Gastroesophageal sphincter (tissue), 4 donors: ENCODE data around the gene SLC2A2. TPM values are rescaled to one million over a fixed set of nuclear protein-coding genes. Genes with fewer than 3 reads are reported as not detected.

Experiments used
- ATAC-seq: fragments of 150-250 bp; one replicate; pipeline ENCODE4 v1.9.1; 2016; ENCODE audit warnings: mild to moderate bottlenecking, moderate library complexity
- H3K27ac ChIP-seq, 4 donors: fragments of 200-600 bp; sonication (generic) in 3 of 4; 1 replicate in 3 of 4; 2 replicates in 1 of 4; pipeline ENCODE4 v1.5.1; 2016 to 2019
- H3K27me3 ChIP-seq: fragments of 200-600 bp; sonication (generic); one replicate; pipeline ENCODE4 v1.5.1; 2019
- H3K36me3 ChIP-seq, 2 donors: fragments of 200-600 bp; sonication (generic); one replicate each; pipeline ENCODE4 v1.5.1; 2019; ENCODE audit warnings: control low read depth in 1 of 2
- H3K4me1 ChIP-seq, 3 donors: fragments of 200-600 bp; sonication (generic); 1 replicate in 2 of 3; 2 replicates in 1 of 3; pipeline ENCODE4 v1.5.1; 2016 to 2019; ENCODE audit warnings: control low read depth in 2 of 3
- H3K4me3 ChIP-seq, 2 donors: fragments of 200-600 bp; sonication (generic); one replicate each; pipeline ENCODE4 v1.5.1; 2019; ENCODE audit warnings: mild to moderate bottlenecking in 1 of 2, moderate library complexity in 1 of 2
- H3K9me3 ChIP-seq, 3 donors: fragments of 200-600 bp; sonication (generic); one replicate each; pipeline ENCODE4 v1.5.1; 2017 to 2019; ENCODE audit warnings: control low read depth in 2 of 3
- EP300 ChIP-seq: sonication (generic); formaldehyde crosslinking; IDR thresholded peaks from one replicate; pipeline ENCODE4 v1.6.1; 2017; ENCODE audit warnings: antibody characterized with exemption, mild to moderate bottlenecking
- POLR2A ChIP-seq, 2 donors: fragments of 450-650 bp; IDR thresholded peaks; one replicate each; pipeline ENCODE4 v1.6.1; 2017; ENCODE audit warnings: antibody characterized with exemption in 2 of 2, mild to moderate bottlenecking in 2 of 2, moderate library complexity in 1 of 2
- POLR2AphosphoS5 ChIP-seq: sonication (generic); formaldehyde crosslinking; IDR thresholded peaks from one replicate; pipeline ENCODE4 v1.6.1; 2017; ENCODE audit warnings: antibody characterized with exemption
- WGBS, 2 donors: methylation state at CpG; one replicate each; pipeline ENCODE4 v1.1.5; 2018; ENCODE audit warnings: low coverage in 1 of 2; 5-methylcytosine and 5-hydroxymethylcytosine counted together
- total RNA-seq, 4 donors: library from RNA; depleted of rRNA; stranded (reverse); fragments of >200 nt; gene quantifications; one replicate each; pipeline ENCODE4 v1.1.0, GENCODE V29; 2016
- TF ChIP-seq, protein P1 (sequence below), 4 experiments: fragments of 200-600 bp in 2 of 4; fragments of 450-650 bp in 2 of 4; sonication (generic) in 1 of 4; IDR thresholded peaks; one replicate each; pipeline ENCODE4 v1.5.1; 2017 to 2019; ENCODE audit warnings: antibody characterized with exemption in 4 of 4, mild to moderate bottlenecking in 2 of 4, moderate library complexity in 2 of 4

SLC2A2 gene
- total RNA-seq, 4 donors from 2014 or later, result not detected

DNA sequence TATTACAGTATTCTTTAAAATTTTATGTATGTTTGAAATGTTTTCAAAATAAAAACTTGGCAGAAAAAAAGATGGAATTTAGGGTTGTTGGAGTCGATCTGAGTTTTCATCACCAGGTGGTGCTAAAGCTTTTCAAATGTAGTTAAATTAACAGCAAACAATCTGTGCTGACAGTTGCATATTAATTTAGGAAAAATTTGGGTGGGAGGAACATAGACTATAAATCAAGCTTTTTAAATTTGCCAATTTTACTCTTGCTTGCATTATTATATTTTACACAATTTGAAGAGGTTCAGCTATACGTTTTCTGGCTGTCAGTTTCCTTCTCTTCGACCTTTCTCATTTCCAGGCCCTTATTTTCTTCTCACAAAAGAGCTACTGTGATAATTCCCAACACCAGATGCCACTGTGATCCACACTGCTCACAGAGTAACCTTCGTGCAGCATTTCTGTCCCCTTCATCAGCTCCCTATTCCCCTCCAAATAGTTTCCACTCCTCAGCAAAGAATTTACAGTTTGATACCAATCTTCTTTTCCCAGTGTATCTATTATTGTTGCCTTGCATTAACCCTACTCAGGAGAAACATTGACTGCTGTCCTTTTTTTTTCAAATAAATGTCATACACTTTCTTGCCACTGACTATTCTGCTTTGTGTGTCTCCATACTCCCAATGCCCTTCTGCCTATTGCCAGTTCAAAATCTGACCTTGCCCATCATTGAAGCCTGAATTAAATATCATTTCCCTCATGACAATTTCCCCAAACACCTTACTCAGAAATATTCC, 64.7 kb downstream of the SLC2A2 start:
- ATAC-seq, result no peak

DNA sequence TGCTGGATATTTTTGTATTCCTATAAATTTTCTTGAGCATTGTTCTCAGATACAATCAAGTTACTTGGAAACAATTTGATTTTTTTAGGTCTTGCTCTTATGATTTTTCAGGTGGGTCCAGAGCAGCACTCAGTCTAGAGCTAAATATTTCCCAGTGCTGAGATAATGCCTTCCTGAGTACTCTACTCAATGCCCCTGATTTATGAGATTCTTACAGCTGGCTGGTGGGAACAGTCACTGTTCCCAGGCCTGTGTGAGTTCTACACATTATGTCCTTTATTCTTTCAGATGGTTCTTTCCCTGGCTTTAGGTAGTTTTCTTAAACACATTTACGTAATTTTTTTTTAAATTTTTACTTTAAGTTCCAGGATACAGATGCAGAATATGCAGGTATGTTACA, 67.1 kb downstream of the SLC2A2 start:
- H3K36me3 ChIP-seq, result no peaks in the 10 kb centered on the region
- no peaks in the 10 kb centered on the region for H3K27me3 ChIP-seq
- H3K4me1 ChIP-seq, result no peaks in the 10 kb centered on the region
- ATAC-seq, result no peak
- H3K27ac ChIP-seq, result no peak overlapping the region
- no peaks in the 10 kb centered on the region for H3K9me3 ChIP-seq
- no peak overlapping the region for H3K4me3 ChIP-seq
- TF ChIP-seq POLR2A (IDR thresholded peaks at IDR 0.05) (no peak), EP300 (no peak), POLR2AphosphoS5 (no peak)
- TF ChIP-seq, protein P1, sequence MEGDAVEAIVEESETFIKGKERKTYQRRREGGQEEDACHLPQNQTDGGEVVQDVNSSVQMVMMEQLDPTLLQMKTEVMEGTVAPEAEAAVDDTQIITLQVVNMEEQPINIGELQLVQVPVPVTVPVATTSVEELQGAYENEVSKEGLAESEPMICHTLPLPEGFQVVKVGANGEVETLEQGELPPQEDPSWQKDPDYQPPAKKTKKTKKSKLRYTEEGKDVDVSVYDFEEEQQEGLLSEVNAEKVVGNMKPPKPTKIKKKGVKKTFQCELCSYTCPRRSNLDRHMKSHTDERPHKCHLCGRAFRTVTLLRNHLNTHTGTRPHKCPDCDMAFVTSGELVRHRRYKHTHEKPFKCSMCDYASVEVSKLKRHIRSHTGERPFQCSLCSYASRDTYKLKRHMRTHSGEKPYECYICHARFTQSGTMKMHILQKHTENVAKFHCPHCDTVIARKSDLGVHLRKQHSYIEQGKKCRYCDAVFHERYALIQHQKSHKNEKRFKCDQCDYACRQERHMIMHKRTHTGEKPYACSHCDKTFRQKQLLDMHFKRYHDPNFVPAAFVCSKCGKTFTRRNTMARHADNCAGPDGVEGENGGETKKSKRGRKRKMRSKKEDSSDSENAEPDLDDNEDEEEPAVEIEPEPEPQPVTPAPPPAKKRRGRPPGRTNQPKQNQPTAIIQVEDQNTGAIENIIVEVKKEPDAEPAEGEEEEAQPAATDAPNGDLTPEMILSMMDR (IDR thresholded peaks at IDR 0.05), result no peak
- WGBS, 2 donors, result 80 to 100% methylated on average over 1 of the region's 1 CpG

More for the DNA sequence above, 64.7 kb downstream of the SLC2A2 start:
- no peaks in the 10 kb centered on the region for H3K36me3 ChIP-seq
- H3K27me3 ChIP-seq, result no peaks in the 10 kb centered on the region
- no peaks in the 10 kb centered on the region for H3K4me1 ChIP-seq
- H3K9me3 ChIP-seq, result no peaks in the 10 kb centered on the region
- TF ChIP-seq, protein P1 (IDR thresholded peaks at IDR 0.05), result peak; percentile 31 to 68 (median 64)
- no peak for TF ChIP-seq POLR2A (IDR thresholded peaks at IDR 0.05)
- no peak overlapping the region for H3K27ac ChIP-seq
- 26 to 30% methylated on average over 4 of the region's 4 CpGs for WGBS, 2 donors
- no peak overlapping the region for H3K4me3 ChIP-seq

DNA sequence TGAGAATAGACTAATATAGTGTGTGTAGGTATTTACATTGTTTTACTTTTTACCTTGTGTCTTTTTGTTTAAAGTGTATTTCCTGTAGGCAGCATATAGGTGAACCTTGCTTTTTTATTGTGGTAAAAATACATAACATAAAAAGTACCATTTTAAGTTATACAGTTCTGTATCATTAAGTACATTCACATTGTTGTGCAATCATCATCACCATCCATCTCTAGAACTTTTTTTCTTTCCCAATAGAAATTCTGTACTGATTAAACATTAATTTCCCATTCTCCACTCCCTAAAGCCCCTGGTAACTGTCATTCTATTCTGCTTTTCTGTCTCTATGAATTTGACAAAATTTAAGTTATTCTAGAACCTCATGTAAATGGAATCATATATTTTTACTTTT, 69.9 kb downstream of the SLC2A2 start:
- H3K4me1 ChIP-seq, result no peaks in the 10 kb centered on the region
- no peak for ATAC-seq
- H3K9me3 ChIP-seq, result no peaks in the 10 kb centered on the region

DNA sequence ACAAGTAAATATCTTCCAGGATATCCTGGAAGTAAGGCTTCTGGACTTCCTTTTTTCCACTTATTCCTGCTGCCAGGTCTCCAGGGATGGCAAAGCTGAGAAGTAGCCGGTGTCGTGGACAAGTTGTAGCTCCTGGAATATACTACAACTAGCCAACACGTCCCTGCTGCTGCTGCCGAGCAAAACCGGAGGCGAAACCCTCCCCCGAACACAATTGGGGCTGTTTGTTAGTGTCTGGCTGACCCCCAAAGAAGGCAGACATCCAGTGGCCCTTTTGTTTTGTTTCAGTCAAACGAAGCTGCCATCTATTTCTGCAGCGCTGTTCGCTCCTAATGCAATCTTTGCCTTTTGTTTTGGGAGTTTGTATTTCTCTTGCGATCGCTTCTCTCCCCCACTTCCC, 72.8 kb downstream of the SLC2A2 start:
- TF ChIP-seq EP300, result no peak
- TF ChIP-seq, protein P1 (IDR thresholded peaks at IDR 0.05), result no peak
- TF ChIP-seq POLR2AphosphoS5, result no peak
- TF ChIP-seq POLR2A (IDR thresholded peaks at IDR 0.05), result no peak
- H3K27ac ChIP-seq, result no peak overlapping the region
- H3K4me3 ChIP-seq, result no peak overlapping the region
- no peaks in the 10 kb centered on the region for H3K36me3 ChIP-seq
- no peaks in the 10 kb centered on the region for H3K4me1 ChIP-seq
- no peaks in the 10 kb centered on the region for H3K27me3 ChIP-seq
- WGBS, 2 donors, result 59 to 68% methylated on average over 5 to 6 of the region's 12 CpGs
- ATAC-seq, result no peak
- H3K9me3 ChIP-seq, result no peaks in the 10 kb centered on the region

More for the DNA sequence above, 69.9 kb downstream of the SLC2A2 start:
- Histone ChIP-seq H3K27ac (no peak overlapping the region), H3K4me3 (no peak overlapping the region), H3K36me3 (no peaks in the 10 kb centered on the region), H3K27me3 (no peaks in the 10 kb centered on the region)
- TF ChIP-seq, protein P1 (IDR thresholded peaks at IDR 0.05), result no peak
- TF ChIP-seq POLR2A (IDR thresholded peaks at IDR 0.05), result no peak
- no peak for TF ChIP-seq EP300
- TF ChIP-seq POLR2AphosphoS5, result no peak

DNA sequence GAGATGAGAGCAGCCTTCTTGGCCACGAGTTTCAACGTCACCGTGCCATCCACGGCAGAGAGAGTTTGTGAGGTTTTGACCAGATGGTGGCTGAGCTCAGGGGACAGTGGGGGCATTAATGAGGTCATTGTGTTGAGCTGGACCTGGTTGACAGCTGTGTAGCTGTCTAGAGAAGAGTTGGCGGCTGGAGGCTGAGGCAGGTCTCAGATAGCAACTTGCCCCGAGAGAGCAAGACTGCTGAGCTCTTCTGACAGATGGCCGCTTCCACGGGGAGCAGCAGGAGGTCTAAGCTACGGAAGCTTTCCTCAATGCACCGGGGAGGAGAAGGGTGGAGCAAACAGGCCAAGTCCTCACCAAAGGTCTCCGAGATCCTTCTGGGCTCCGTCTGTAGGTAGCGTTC, 73.3 kb downstream of the SLC2A2 start:
- Histone ChIP-seq H3K27me3 (no peaks in the 10 kb centered on the region), H3K4me1 (no peaks in the 10 kb centered on the region), H3K9me3 (no peaks in the 10 kb centered on the region), H3K4me3 (no peak overlapping the region), H3K36me3 (no peaks in the 10 kb centered on the region), H3K27ac (no peak overlapping the region)
- TF ChIP-seq, protein P1 (IDR thresholded peaks at IDR 0.05), result no peak
- TF ChIP-seq POLR2A (IDR thresholded peaks at IDR 0.05) (no peak), POLR2AphosphoS5 (no peak), EP300 (no peak)
- 72 to 81% methylated on average over 7 of the region's 13 CpGs for WGBS, 2 donors
- no peak for ATAC-seq
